Body of pancreas (tissue), 4 donors: ENCODE measurements around the gene FCN1.

ENCODE experiments used
- CTCF ChIP-seq, 7 experiments: fragments of 450-650 bp in 4 of 7; fragments of 200-600 bp in 3 of 7; sonication (generic) in 3 of 7; IDR thresholded peaks; one replicate each; pipeline ENCODE4 v1.5.1; 2016 to 2019; ENCODE audit warnings: antibody characterized with exemption in 7 of 7
- POLR2A ChIP-seq, 3 donors: fragments of 450-650 bp; IDR thresholded peaks; one replicate each; pipeline ENCODE4 v1.6.1; 2016; ENCODE audit warnings: antibody characterized with exemption in 3 of 3, mild to moderate bottlenecking in 2 of 3

- TF ChIP-seq CTCF (IDR thresholded peaks at IDR 0.05) = no peak
- TF ChIP-seq POLR2A (IDR thresholded peaks at IDR 0.05) = no peak
These were observed 37.4 kb upstream of the FCN1 start for GRCh38 chr9:134955156-134955555.
